Measurements from ENCODE around the gene DPP4.

- TF ChIP-seq CSDC2 (CRISPR knock-in tag; IDR thresholded peaks at IDR 0.05) (no peak), CREB5 (CRISPR knock-in tag; IDR thresholded peaks at IDR 0.05; ENCODE audit: low read depth) (no peak), PATZ1 (CRISPR knock-in tag; IDR thresholded peaks at IDR 0.05; ENCODE audit: borderline replicate concordance) (no peak), POU6F1 (CRISPR knock-in tag; IDR thresholded peaks at IDR 0.05; ENCODE audit: borderline replicate concordance, low read depth) (no peak), OSR1 (CRISPR knock-in tag; IDR thresholded peaks at IDR 0.05) (no peak), GLIS3 (CRISPR knock-in tag; IDR thresholded peaks at IDR 0.05) (no peak), BACH2 (CRISPR knock-in tag; IDR thresholded peaks at IDR 0.05; ENCODE audit: borderline replicate concordance) (no peak), ARNTL (CRISPR knock-in tag; IDR thresholded peaks at IDR 0.05; ENCODE audit: borderline replicate concordance, low read depth) (no peak), ZNF70 (CRISPR knock-in tag; IDR thresholded peaks at IDR 0.05) (no peak), ZFP30 (CRISPR knock-in tag; IDR thresholded peaks at IDR 0.05) (no peak), TSHZ2 (CRISPR knock-in tag; IDR thresholded peaks at IDR 0.05) (no peak), ZNF8 (CRISPR knock-in tag; IDR thresholded peaks at IDR 0.05) (no peak), SNAI2 (CRISPR knock-in tag; IDR thresholded peaks at IDR 0.05) (no peak), ZNF565 (CRISPR knock-in tag; conservative IDR thresholded peaks at IDR 0.05; ENCODE audit: low read depth) (no peak)
These were observed 10.1 kb downstream of the DPP4 start for GRCh38 chr2:162063899-162064298.
